Chondrocyte (in vitro differentiated cells): ENCODE data around the gene PXN. TPM values are rescaled to one million over a fixed set of nuclear protein-coding genes. Genes with fewer than 3 reads are reported as not detected.

Experiments used
- DNase-seq: peaks from one replicate; pipeline ENCODE4 v3.0.0; 2021; ENCODE audit warnings: mixed read lengths, low spot score
- H3K27ac Mint-ChIP-seq: one replicate; pipeline ENCODE4 v1.8.0; 2021; ENCODE audit warnings: mild to moderate bottlenecking, moderate library complexity, mixed read lengths; ENCODE audit not compliant: unreplicated experiment
- H3K27me3 Mint-ChIP-seq: 2 replicates; pipeline ENCODE4 v1.8.0; 2021; ENCODE audit warnings: low read depth, mixed read lengths
- H3K36me3 Mint-ChIP-seq: 2 replicates; pipeline ENCODE4 v1.8.0; 2021; ENCODE audit warnings: low read depth, mixed read lengths
- H3K4me1 Mint-ChIP-seq: 2 replicates; pipeline ENCODE4 v1.8.0; 2021; ENCODE audit warnings: low read depth, mild to moderate bottlenecking, mixed read lengths
- H3K4me3 Mint-ChIP-seq: one replicate; pipeline ENCODE4 v1.8.0; 2021; ENCODE audit warnings: mild to moderate bottlenecking, moderate library complexity, mixed read lengths; ENCODE audit not compliant: unreplicated experiment
- H3K9me3 Mint-ChIP-seq: 2 replicates; pipeline ENCODE4 v1.8.0; 2021; ENCODE audit warnings: low read depth, mixed read lengths
- total RNA-seq: library from RNA; stranded (reverse); gene quantifications from 3 replicates; pipeline ENCODE4 v1.2.1, GENCODE V29; 2021
- TF ChIP-seq, protein P1 (sequence below): fragments of 200-600 bp; sonication (generic); IDR thresholded peaks from 2 replicates; pipeline ENCODE4 v1.5.0; 2021; ENCODE audit warnings: antibody characterized with exemption, mild to moderate bottlenecking, moderate library complexity

PXN gene
- total RNA-seq, 1 donor from 2014 or later, result 70.5 TPM

DNA sequence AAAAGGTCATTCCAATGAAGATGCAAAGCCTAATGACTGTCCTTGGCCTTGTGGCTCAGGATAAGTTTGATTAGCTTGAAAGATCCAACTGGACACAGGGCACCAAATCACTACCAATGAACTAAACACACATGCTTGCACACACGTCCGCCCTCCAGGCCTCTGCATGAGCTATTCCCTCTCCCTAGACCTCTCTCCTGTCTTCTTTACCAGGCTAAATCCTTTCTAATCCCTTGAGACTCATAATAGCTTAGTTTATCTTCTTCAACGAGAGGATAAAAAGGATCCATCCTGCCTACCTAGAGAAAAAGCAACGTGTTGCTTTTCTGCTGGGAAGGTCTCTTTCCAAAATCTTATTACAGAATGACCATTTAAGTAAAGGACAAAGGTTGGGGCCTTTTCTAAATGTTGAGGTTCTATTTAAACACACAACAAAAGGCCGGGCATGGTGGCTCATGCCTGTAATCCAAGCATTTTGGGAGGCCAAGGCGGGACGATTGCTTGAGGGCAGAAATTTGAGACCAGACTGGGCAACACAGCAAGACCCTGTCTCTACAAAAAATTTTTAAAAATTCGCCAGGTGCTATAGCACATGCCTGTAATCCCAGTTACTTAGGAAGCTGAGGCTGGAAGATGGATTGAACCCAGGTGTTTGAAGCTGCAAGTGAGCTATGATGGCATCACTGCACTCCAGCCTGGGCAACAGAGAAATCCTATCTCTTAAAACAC lies 22.4 kb downstream of the PXN start:
- H3K9me3 Mint-ChIP-seq, result no peaks in the 10 kb centered on the region
- no peaks in the 10 kb centered on the region for H3K27me3 Mint-ChIP-seq
- no peak overlapping the region for H3K4me3 Mint-ChIP-seq
- no peak for DNase-seq
- TF ChIP-seq, protein P1, sequence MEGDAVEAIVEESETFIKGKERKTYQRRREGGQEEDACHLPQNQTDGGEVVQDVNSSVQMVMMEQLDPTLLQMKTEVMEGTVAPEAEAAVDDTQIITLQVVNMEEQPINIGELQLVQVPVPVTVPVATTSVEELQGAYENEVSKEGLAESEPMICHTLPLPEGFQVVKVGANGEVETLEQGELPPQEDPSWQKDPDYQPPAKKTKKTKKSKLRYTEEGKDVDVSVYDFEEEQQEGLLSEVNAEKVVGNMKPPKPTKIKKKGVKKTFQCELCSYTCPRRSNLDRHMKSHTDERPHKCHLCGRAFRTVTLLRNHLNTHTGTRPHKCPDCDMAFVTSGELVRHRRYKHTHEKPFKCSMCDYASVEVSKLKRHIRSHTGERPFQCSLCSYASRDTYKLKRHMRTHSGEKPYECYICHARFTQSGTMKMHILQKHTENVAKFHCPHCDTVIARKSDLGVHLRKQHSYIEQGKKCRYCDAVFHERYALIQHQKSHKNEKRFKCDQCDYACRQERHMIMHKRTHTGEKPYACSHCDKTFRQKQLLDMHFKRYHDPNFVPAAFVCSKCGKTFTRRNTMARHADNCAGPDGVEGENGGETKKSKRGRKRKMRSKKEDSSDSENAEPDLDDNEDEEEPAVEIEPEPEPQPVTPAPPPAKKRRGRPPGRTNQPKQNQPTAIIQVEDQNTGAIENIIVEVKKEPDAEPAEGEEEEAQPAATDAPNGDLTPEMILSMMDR, result no peak
- H3K36me3 Mint-ChIP-seq, result peaks cover 3% of the 10 kb centered on the region
- no peak overlapping the region for H3K27ac Mint-ChIP-seq
- H3K4me1 Mint-ChIP-seq, result peaks cover 65% of the 10 kb centered on the region

DNA sequence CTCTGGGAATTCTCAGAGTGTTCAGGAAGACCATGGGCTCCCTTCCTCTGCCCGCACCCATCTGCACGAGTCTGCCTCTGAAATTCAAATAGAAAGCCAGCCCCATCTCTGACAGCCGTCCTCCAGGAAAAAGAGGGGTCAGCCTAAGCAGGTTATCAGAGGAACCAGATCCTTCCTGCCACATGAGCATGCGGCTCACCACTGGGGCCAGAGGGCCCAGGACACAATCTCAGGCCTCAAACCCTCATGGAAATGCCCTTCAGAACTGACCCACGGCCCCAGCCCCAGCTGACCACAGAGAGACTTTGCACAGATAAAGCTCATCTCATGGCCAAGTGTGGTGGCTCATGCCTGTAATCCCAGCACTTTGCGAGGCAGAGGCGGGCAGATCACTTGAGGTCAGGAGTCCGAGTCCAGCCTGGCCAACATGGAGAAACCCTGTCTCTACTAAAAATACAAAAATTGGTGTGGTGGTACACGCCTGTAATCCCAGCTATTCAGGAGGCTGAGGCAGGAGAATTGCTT lies 23.2 kb downstream of the PXN start:
- H3K4me3 Mint-ChIP-seq, result no peak overlapping the region
- H3K9me3 Mint-ChIP-seq, result no peaks in the 10 kb centered on the region
- no peak for DNase-seq
- peaks cover 65% of the 10 kb centered on the region for H3K4me1 Mint-ChIP-seq
- no peaks in the 10 kb centered on the region for H3K27me3 Mint-ChIP-seq
- no peak overlapping the region for H3K27ac Mint-ChIP-seq
- peaks cover 3% of the 10 kb centered on the region for H3K36me3 Mint-ChIP-seq
- TF ChIP-seq, protein P1, result no peak

GRCh38 chr12:120241561-120242274 lies 23.8 kb downstream of the PXN start:
- Mint-ChIP-seq H3K36me3 (peaks cover 3% of the 10 kb centered on the region), H3K4me3 (no peak overlapping the region), H3K9me3 (no peaks in the 10 kb centered on the region), H3K27ac (peak overlapping the region; percentile 15), H3K4me1 (peaks cover 65% of the 10 kb centered on the region), H3K27me3 (no peaks in the 10 kb centered on the region)
- no peak for DNase-seq
- TF ChIP-seq, protein P1, result no peak

DNA sequence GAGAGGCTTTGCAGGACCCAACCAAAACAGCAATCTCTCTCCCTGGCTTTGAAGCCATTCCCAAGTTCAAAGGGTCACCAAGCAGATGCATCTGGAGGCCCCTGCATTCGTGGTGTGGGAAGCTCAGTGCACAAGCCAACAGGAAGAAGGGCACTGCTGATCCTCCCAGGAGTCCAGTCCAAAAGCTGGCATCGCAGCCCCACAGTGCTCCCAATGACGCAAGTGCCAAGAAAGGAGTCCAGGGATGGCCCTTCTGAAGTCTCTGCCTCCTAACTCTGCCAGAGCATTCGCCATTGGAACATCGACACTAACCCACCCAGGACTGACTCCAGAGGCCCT lies 25.1 kb downstream of the PXN start:
- TF ChIP-seq, protein P1, result no peak
- Mint-ChIP-seq H3K27me3 (no peaks in the 10 kb centered on the region), H3K4me1 (peaks cover 67% of the 10 kb centered on the region), H3K36me3 (peaks cover 3% of the 10 kb centered on the region), H3K4me3 (no peak overlapping the region), H3K27ac (peak overlapping the region; percentile 8), H3K9me3 (no peaks in the 10 kb centered on the region)
- DNase-seq, result no peak

- TF ChIP-seq, protein P1, result no peak
- no peak for DNase-seq
- Mint-ChIP-seq H3K4me3 (no peak overlapping the region), H3K9me3 (no peaks in the 10 kb centered on the region), H3K27me3 (no peaks in the 10 kb centered on the region), H3K4me1 (peaks cover 67% of the 10 kb centered on the region), H3K36me3 (peaks cover 3% of the 10 kb centered on the region), H3K27ac (no peak overlapping the region)
These were observed 25.6 kb downstream of the PXN start for GRCh38 chr12:120239776-120240494.
